ENCODE results near the gene GNAQ. TPM values are rescaled to one million over a fixed set of nuclear protein-coding genes. Genes with fewer than 3 reads are reported as not detected.

GNAQ gene
- polyA plus RNA-seq, 2 of the 4 experiments (the other 2 are of a cell fraction): 17.9 to 60.0 TPM

- Histone ChIP-seq H3K27ac (no peak overlapping the region), H3K9me3 (no peaks in the 10 kb centered on the region), H3K4me3 (no peak overlapping the region), H3K4me1 (peaks cover 10% of the 10 kb centered on the region), H3K4me2 (no peak overlapping the region)
- DNase-seq (ENCODE audit: low read depth in 1 of 2, low spot score in 1 of 2) (no peak), FAIRE-seq (peak; percentile 46), ATAC-seq (no peak)
- WGBS (ENCODE audit: missing lambda C conversion rate): 93% methylated on average over 2 of the region's 2 CpGs
- POLR2A ChIA-PET: no interaction called here
- no peak for TF ChIP-seq ZSCAN20 (CRISPR knock-in tag; IDR thresholded peaks at IDR 0.05)
- no peak for TF ChIP-seq HOXB5 (CRISPR knock-in tag; IDR thresholded peaks at IDR 0.05)
- TF ChIP-seq FOSB (CRISPR knock-in tag; IDR thresholded peaks at IDR 0.05): no peak
- no peak for TF ChIP-seq CTCF (IDR thresholded peaks at IDR 0.05)
- no peak for TF ChIP-seq MYC (IDR thresholded peaks at IDR 0.05; ENCODE audit: borderline replicate concordance, low read length)
- no peak for TF ChIP-seq ESRRA (IDR thresholded peaks at IDR 0.05; ENCODE audit: borderline replicate concordance, low read length)
- CTCF ChIA-PET: interaction anchor here (0.7 to 2.0 kb wide), 2 partner anchors 11 to 38 kb away, joined by 3 to 6 read pairs; no protein-coding TSS in a partner anchor
Measured at GRCh38 chr9:77996696-77997095, 34.9 kb downstream of the GNAQ start.

GRCh38 chr9:77991191-77991590 is 40.4 kb downstream of the GNAQ start:
- WGBS (ENCODE audit: missing lambda C conversion rate): 50% methylated on average over 5 of the region's 5 CpGs
- Histone ChIP-seq H3K9me3 (no peaks in the 10 kb centered on the region), H3K4me1 (peaks cover 16% of the 10 kb centered on the region; the same call in 2 of the 3 replicates), H3K27ac (no peak overlapping the region), H3K4me2 (no peak overlapping the region), H3K4me3 (no peak overlapping the region)
- DNase-seq (ENCODE audit: low read depth in 1 of 2, low spot score in 1 of 2): no peak
- ChIA-PET CTCF (no interaction called here), POLR2A (no interaction called here)
- TF ChIP-seq PHF8 (IDR thresholded peaks at IDR 0.05; ENCODE audit: borderline replicate concordance, low read depth) (no peak), MYC (IDR thresholded peaks at IDR 0.05; ENCODE audit: borderline replicate concordance, low read length) (no peak), CBX2 (IDR thresholded peaks at IDR 0.05; ENCODE audit: borderline replicate concordance, low read depth) (no peak), FOSB (CRISPR knock-in tag; IDR thresholded peaks at IDR 0.05) (no peak), EP300 (IDR thresholded peaks at IDR 0.05) (no peak), HOXB13 (CRISPR knock-in tag; IDR thresholded peaks at IDR 0.05; ENCODE audit: low read depth) (no peak)
- FAIRE-seq: no peak
- ATAC-seq: no peak

- no peaks in the 10 kb centered on the region for H3K9me3 ChIP-seq
- peaks cover 16% of the 10 kb centered on the region; the same call in 2 of the 3 replicates for H3K4me1 ChIP-seq
- no peak for ATAC-seq
- H3K27ac ChIP-seq: no peak overlapping the region
- ChIA-PET CTCF (interaction anchor here (1.0 kb wide), 1 partner anchor 12 kb away, joined by 5 read pairs; no protein-coding TSS in a partner anchor), POLR2A (no interaction called here)
- no peak overlapping the region for H3K4me3 ChIP-seq
- no peak for FAIRE-seq
- DNase-seq (ENCODE audit: low read depth in 1 of 2, low spot score in 1 of 2): no peak
- no peak overlapping the region for H3K4me2 ChIP-seq
- no peak for TF ChIP-seq PBX3 (IDR thresholded peaks at IDR 0.05)
Measured at GRCh38 chr9:77989909-77990308, 41.7 kb downstream of the GNAQ start.

GRCh38 chr9:77989458-77989857 is 42.2 kb downstream of the GNAQ start:
- ATAC-seq (no peak), FAIRE-seq (no peak), DNase-seq (ENCODE audit: low read depth in 1 of 2, low spot score in 1 of 2) (no peak)
- H3K4me3 ChIP-seq: no peak overlapping the region
- CTCF ChIA-PET: interaction anchor here (1.0 kb wide), 1 partner anchor 12 kb away, joined by 5 read pairs; no protein-coding TSS in a partner anchor
- H3K27ac ChIP-seq: no peak overlapping the region
- H3K4me1 ChIP-seq: peaks cover 16% of the 10 kb centered on the region; the same call in 2 of the 3 replicates
- POLR2A ChIA-PET: no interaction called here
- WGBS (ENCODE audit: missing lambda C conversion rate): 90% methylated on average over 2 of the region's 2 CpGs
- no peaks in the 10 kb centered on the region for H3K9me3 ChIP-seq
- no peak overlapping the region for H3K4me2 ChIP-seq
- TF ChIP-seq ZC3H11A (IDR thresholded peaks at IDR 0.05) (no peak), ZNF302 (CRISPR knock-in tag; IDR thresholded peaks at IDR 0.05) (no peak)

GRCh38 chr9:77988630-77989029 is 43.0 kb downstream of the GNAQ start:
- Histone ChIP-seq H3K4me1 (peaks cover 16% of the 10 kb centered on the region; the same call in 2 of the 3 replicates), H3K4me3 (no peak overlapping the region), H3K27ac (no peak overlapping the region), H3K9me3 (no peaks in the 10 kb centered on the region), H3K4me2 (no peak overlapping the region)
- FAIRE-seq (no peak), DNase-seq (ENCODE audit: low read depth in 1 of 2, low spot score in 1 of 2) (no peak), ATAC-seq (no peak)
- WGBS (ENCODE audit: missing lambda C conversion rate): 88% methylated on average over 1 of the region's 1 CpG
- TF ChIP-seq SMC3 (IDR thresholded peaks at IDR 0.05) (no peak), RCOR1 (IDR thresholded peaks at IDR 0.05; ENCODE audit: low read depth, low read length) (no peak), HEYL (CRISPR knock-in tag; IDR thresholded peaks at IDR 0.05) (no peak), GATA3 (IDR thresholded peaks at IDR 0.05; ENCODE audit: borderline replicate concordance) (no peak), TP53 (CRISPR knock-in tag; IDR thresholded peaks at IDR 0.05) (no peak), KDM5A (IDR thresholded peaks at IDR 0.05) (no peak), RARB (CRISPR knock-in tag; IDR thresholded peaks at IDR 0.05) (no peak), MAFK (IDR thresholded peaks at IDR 0.05; ENCODE audit: partially characterized antibody) (no peak)
- POLR2A ChIA-PET: no interaction called here
- CTCF ChIA-PET: no interaction called here
